Suprapubic skin (tissue), 4 donors: ENCODE data around the gene DXO. TPM values are rescaled to one million over a fixed set of nuclear protein-coding genes. Genes with fewer than 3 reads are reported as not detected.
A peak's percentile ranks its signal among the peaks of the same experiment; 100 is the strongest.

Experiments used
- DNase-seq, 2 donors: peaks; one replicate each; pipeline ENCODE4 v3.0.0-alpha.2; 2019; ENCODE audit warnings: low spot score in 2 of 2
- H3K27ac ChIP-seq: fragments of 200-600 bp; sonication (generic); one replicate; pipeline ENCODE4 v1.5.1; 2019
- H3K27me3 ChIP-seq: fragments of 200-600 bp; sonication (generic); one replicate; pipeline ENCODE4 v1.5.1; 2019
- H3K36me3 ChIP-seq: fragments of 200-600 bp; sonication (generic); one replicate; pipeline ENCODE4 v1.5.1; 2019
- H3K4me1 ChIP-seq: fragments of 200-600 bp; sonication (generic); one replicate; pipeline ENCODE4 v1.5.1; 2019
- H3K4me3 ChIP-seq: fragments of 200-600 bp; sonication (generic); one replicate; pipeline ENCODE4 v1.5.1; 2019; ENCODE audit warnings: mild to moderate bottlenecking
- H3K9me3 ChIP-seq: fragments of 200-600 bp; sonication (generic); one replicate; pipeline ENCODE4 v1.5.1; 2019
- EP300 ChIP-seq: sonication (generic); formaldehyde crosslinking; IDR thresholded peaks from one replicate; pipeline ENCODE4 v1.6.1; 2017; ENCODE audit warnings: antibody characterized with exemption
- POLR2A ChIP-seq, 2 donors: fragments of 450-650 bp; IDR thresholded peaks; one replicate each; pipeline ENCODE4 v1.6.1; 2017; ENCODE audit warnings: antibody characterized with exemption in 2 of 2, mild to moderate bottlenecking in 2 of 2, moderate library complexity in 2 of 2
- POLR2AphosphoS5 ChIP-seq, 3 donors: sonication (generic); formaldehyde crosslinking; IDR thresholded peaks; one replicate each; pipeline ENCODE4 v1.6.1; 2017; ENCODE audit warnings: antibody characterized with exemption in 3 of 3
- WGBS: methylation state at CpG from one replicate; pipeline ENCODE4 v1.1.5; 2018; 5-methylcytosine and 5-hydroxymethylcytosine counted together
- total RNA-seq, 4 donors: library from RNA; depleted of rRNA; stranded (reverse); fragments of >200 nt; gene quantifications; one replicate each; pipeline ENCODE4 v1.1.0, GENCODE V29; 2016
- TF ChIP-seq, protein P1 (sequence below), 2 donors: fragments of 200-600 bp in 1 of 2; fragments of 450-650 bp in 1 of 2; sonication (generic) in 1 of 2; IDR thresholded peaks; one replicate each; pipeline ENCODE4 v1.5.1; 2016 to 2019; ENCODE audit warnings: antibody characterized with exemption in 2 of 2, mild to moderate bottlenecking in 1 of 2, moderate library complexity in 1 of 2

DXO gene
- total RNA-seq, 4 donors from 2014 or later, result 13.1 to 25.3 (median 16.4) TPM

DNA sequence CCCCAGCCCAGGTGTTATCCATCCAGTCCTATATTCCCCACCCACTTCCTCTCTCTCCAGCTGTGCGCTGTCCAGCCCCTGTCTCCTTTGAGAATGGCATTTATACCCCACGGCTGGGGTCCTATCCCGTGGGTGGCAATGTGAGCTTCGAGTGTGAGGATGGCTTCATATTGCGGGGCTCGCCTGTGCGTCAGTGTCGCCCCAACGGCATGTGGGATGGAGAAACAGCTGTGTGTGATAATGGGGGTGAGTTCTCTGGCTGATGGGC is 43.3 kb downstream of the DXO start:
- TF ChIP-seq EP300, result no peak
- no peak for TF ChIP-seq POLR2AphosphoS5 (IDR thresholded peaks at IDR 0.05)
- TF ChIP-seq, protein P1, sequence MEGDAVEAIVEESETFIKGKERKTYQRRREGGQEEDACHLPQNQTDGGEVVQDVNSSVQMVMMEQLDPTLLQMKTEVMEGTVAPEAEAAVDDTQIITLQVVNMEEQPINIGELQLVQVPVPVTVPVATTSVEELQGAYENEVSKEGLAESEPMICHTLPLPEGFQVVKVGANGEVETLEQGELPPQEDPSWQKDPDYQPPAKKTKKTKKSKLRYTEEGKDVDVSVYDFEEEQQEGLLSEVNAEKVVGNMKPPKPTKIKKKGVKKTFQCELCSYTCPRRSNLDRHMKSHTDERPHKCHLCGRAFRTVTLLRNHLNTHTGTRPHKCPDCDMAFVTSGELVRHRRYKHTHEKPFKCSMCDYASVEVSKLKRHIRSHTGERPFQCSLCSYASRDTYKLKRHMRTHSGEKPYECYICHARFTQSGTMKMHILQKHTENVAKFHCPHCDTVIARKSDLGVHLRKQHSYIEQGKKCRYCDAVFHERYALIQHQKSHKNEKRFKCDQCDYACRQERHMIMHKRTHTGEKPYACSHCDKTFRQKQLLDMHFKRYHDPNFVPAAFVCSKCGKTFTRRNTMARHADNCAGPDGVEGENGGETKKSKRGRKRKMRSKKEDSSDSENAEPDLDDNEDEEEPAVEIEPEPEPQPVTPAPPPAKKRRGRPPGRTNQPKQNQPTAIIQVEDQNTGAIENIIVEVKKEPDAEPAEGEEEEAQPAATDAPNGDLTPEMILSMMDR (IDR thresholded peaks at IDR 0.05), result no peak
- TF ChIP-seq POLR2A (IDR thresholded peaks at IDR 0.05), result no peak
- DNase-seq, result no peak
- WGBS, result 85% methylated on average over 5 of the region's 9 CpGs
- H3K27ac ChIP-seq, result no peak overlapping the region
- no peak overlapping the region for H3K4me3 ChIP-seq
- no peaks in the 10 kb centered on the region for H3K27me3 ChIP-seq
- H3K4me1 ChIP-seq, result no peaks in the 10 kb centered on the region
- no peaks in the 10 kb centered on the region for H3K9me3 ChIP-seq
- H3K36me3 ChIP-seq, result no peaks in the 10 kb centered on the region

- no peak overlapping the region for H3K27ac ChIP-seq
- no peak for DNase-seq
Observed at GRCh38 chr6:31927863-31928671, 43.9 kb downstream of the DXO start.

GRCh38 chr6:31927242-31927862 is 44.6 kb downstream of the DXO start, which contains the start of gene C2:
TSS of gene C2 (plus strand) at chr6:31927717. CDS start at chr6:31927753, 36 bp downstream.
- Histone ChIP-seq H3K27ac (no peak within 1 kb of the TSS), H3K4me1 (no peaks in the 10 kb centered on the region), H3K4me3 (peak within 1 kb of the TSS; percentile 26), H3K9me3 (no peaks in the 10 kb centered on the region), H3K27me3 (no peaks in the 10 kb centered on the region), H3K36me3 (no peaks in the 10 kb centered on the region)
- no peak for DNase-seq
- WGBS, result 75% methylated on average over 11 of the region's 11 CpGs
- TF ChIP-seq, protein P1 (IDR thresholded peaks at IDR 0.05), result no peak
- TF ChIP-seq POLR2AphosphoS5 (IDR thresholded peaks at IDR 0.05), result no peak

More at GRCh38 chr6:31927863-31928671, 43.9 kb downstream of the DXO start:
- WGBS, result 81% methylated on average over 11 of the region's 11 CpGs
- Histone ChIP-seq H3K4me1 (no peaks in the 10 kb centered on the region), H3K4me3 (peak overlapping the region; percentile 26), H3K27me3 (no peaks in the 10 kb centered on the region), H3K9me3 (no peaks in the 10 kb centered on the region), H3K36me3 (no peaks in the 10 kb centered on the region)
- TF ChIP-seq EP300, result no peak
- no peak for TF ChIP-seq POLR2AphosphoS5 (IDR thresholded peaks at IDR 0.05)
- TF ChIP-seq, protein P1 (IDR thresholded peaks at IDR 0.05), result no peak
- no peak for TF ChIP-seq POLR2A (IDR thresholded peaks at IDR 0.05)

GRCh38 chr6:31922942-31923341 is 49.0 kb downstream of the DXO start:
- H3K4me1 ChIP-seq, result no peaks in the 10 kb centered on the region
- H3K27ac ChIP-seq, result no peak overlapping the region
- no peaks in the 10 kb centered on the region for H3K27me3 ChIP-seq
- DNase-seq, result no peak
- 24% methylated on average over 5 of the region's 5 CpGs for WGBS
- TF ChIP-seq, protein P1 (IDR thresholded peaks at IDR 0.05), result no peak
- TF ChIP-seq POLR2A (IDR thresholded peaks at IDR 0.05) (no peak), EP300 (no peak), POLR2AphosphoS5 (IDR thresholded peaks at IDR 0.05) (no peak)
- no peak overlapping the region for H3K4me3 ChIP-seq
- no peaks in the 10 kb centered on the region for H3K9me3 ChIP-seq
- H3K36me3 ChIP-seq, result no peaks in the 10 kb centered on the region

DNA sequence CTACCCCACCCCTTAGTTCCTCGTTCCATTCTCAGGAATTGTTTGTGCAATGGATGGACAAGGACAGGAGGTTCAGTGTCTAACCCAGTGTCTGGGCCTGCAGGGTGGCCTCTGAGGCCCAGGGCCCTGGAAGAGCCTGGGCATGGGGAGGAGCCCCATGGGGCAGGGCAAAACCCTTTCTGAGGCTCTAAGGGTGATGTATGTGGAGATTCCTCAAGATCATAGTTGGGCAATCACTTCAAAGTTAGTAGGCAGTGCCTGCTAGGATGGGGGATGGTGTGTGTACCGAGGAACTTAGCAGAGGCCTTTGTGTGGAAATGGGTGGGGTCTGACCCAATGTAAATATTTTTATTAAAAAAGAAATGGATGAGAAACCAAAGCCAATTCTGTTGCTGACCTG is 51.1 kb downstream of the DXO start:
- H3K4me1 ChIP-seq, result no peaks in the 10 kb centered on the region
- no peak for DNase-seq
- TF ChIP-seq POLR2A (IDR thresholded peaks at IDR 0.05) (no peak), POLR2AphosphoS5 (IDR thresholded peaks at IDR 0.05) (no peak), EP300 (no peak)
- TF ChIP-seq, protein P1 (IDR thresholded peaks at IDR 0.05), result no peak
- no peak overlapping the region for H3K27ac ChIP-seq
- no peak overlapping the region for H3K4me3 ChIP-seq
- H3K27me3 ChIP-seq, result no peaks in the 10 kb centered on the region
- no peaks in the 10 kb centered on the region for H3K36me3 ChIP-seq
- 65% methylated on average over 2 of the region's 2 CpGs for WGBS
- H3K9me3 ChIP-seq, result no peaks in the 10 kb centered on the region
